HepG2 (cell line): Measurements from ENCODE around the gene SKIC2. TPM values are rescaled to one million over a fixed set of nuclear protein-coding genes. Genes with fewer than 3 reads are reported as not detected.

Experiments used
- ATF4 ChIP-seq, 2 experiments: fragments of 450-650 bp in 1 of 2; sonication (generic) in 1 of 2; formaldehyde crosslinking; IDR thresholded peaks; 2 replicates each; pipeline versions ENCODE4 v1.5.0 to v1.8.0; 2020 to 2022; ENCODE audit warnings: mild to moderate bottlenecking in 1 of 2, missing genetic modification reagents in 1 of 2
- CCDC6 ChIP-seq: sonication (generic); formaldehyde crosslinking; IDR thresholded peaks from 2 replicates; pipeline ENCODE4 v1.8.1; 2022; ENCODE audit warnings: mild to moderate bottlenecking, missing genetic modification reagents, moderate library complexity
- CREB3 ChIP-seq: sonication (generic); formaldehyde crosslinking; IDR thresholded peaks from 2 replicates; pipeline ENCODE4 v1.5.0; 2020; ENCODE audit warnings: missing genetic modification reagents
- EP300 ChIP-seq, 3 experiments: sonication (generic) in 1 of 3; formaldehyde crosslinking in 1 of 3; IDR thresholded peaks; 2 replicates each; pipeline versions ENCODE4 v1.5.1 to v1.6.1; 2011 to 2020; ENCODE audit warnings: low read depth in 2 of 3, low read length in 2 of 3, borderline replicate concordance in 1 of 3, improper control_type of control experiment in 1 of 3, mild to moderate bottlenecking in 1 of 3, missing genetic modification reagents in 1 of 3, moderate library complexity in 1 of 3
- FOXO1 ChIP-seq: sonication (generic); formaldehyde crosslinking; IDR thresholded peaks from 2 replicates; pipeline ENCODE4 v1.4.0; 2020; ENCODE audit warnings: missing genetic modification reagents
- HNF4A ChIP-seq: sonication (generic); formaldehyde crosslinking; IDR thresholded peaks from 2 replicates; pipeline ENCODE4 v1.4.0; 2020; ENCODE audit warnings: missing genetic modification reagents
- KLF11 ChIP-seq: IDR thresholded peaks from 2 replicates; pipeline ENCODE4 v1.6.1; 2016; ENCODE audit warnings: missing compliant biosample characterization
- KMT2A ChIP-seq: sonication (generic); formaldehyde crosslinking; IDR thresholded peaks from 2 replicates; pipeline ENCODE4 v1.4.0; 2020; ENCODE audit warnings: missing genetic modification reagents
- POLR2G ChIP-seq: fragments of 200-400 bp; formaldehyde crosslinking; IDR thresholded peaks from 2 replicates; pipeline ENCODE4 v1.6.1; 2018; ENCODE audit warnings: mild to moderate bottlenecking, low read depth, low read length, moderate library complexity
- RARG ChIP-seq: sonication (generic); formaldehyde crosslinking; IDR thresholded peaks from 2 replicates; pipeline ENCODE4 v1.4.0; 2020; ENCODE audit warnings: low read depth, mild to moderate bottlenecking, missing genetic modification reagents
- RBFOX2 ChIP-seq: fragments of 200-400 bp; formaldehyde crosslinking; IDR thresholded peaks from 2 replicates; pipeline ENCODE4 v1.6.1; 2017; ENCODE audit warnings: low read depth, mild to moderate bottlenecking, low read length
- SALL2 ChIP-seq: sonication (generic); formaldehyde crosslinking; IDR thresholded peaks from 2 replicates; pipeline ENCODE4 v1.8.1; 2023; ENCODE audit warnings: mild to moderate bottlenecking, missing genetic modification reagents, inconsistent platforms
- SRSF1 ChIP-seq: fragments of 200-400 bp; formaldehyde crosslinking; optimal IDR thresholded peaks from 2 replicates; pipeline ENCODE3; 2017; ENCODE audit warnings: mild to moderate bottlenecking, low read depth, low read length, moderate library complexity
- TCF7L2 ChIP-seq: IDR thresholded peaks from 2 replicates; pipeline ENCODE4 v1.6.1; 2011; ENCODE audit warnings: mild to moderate bottlenecking, low read depth, low read length, moderate library complexity
- YEATS4 ChIP-seq: sonication (generic); formaldehyde crosslinking; IDR thresholded peaks from 2 replicates; pipeline ENCODE4 v1.4.0; 2020; ENCODE audit warnings: missing genetic modification reagents, borderline replicate concordance
- ZBTB38 ChIP-seq: sonication (generic); formaldehyde crosslinking; IDR thresholded peaks from 2 replicates; pipeline ENCODE4 v1.5.1; 2020; ENCODE audit warnings: mild to moderate bottlenecking, missing genetic modification reagents
- ZBTB39 ChIP-seq: sonication (generic); formaldehyde crosslinking; IDR thresholded peaks from 2 replicates; pipeline ENCODE4 v1.5.0; 2020; ENCODE audit warnings: missing genetic modification reagents
- ZC3H4 ChIP-seq: sonication (generic); formaldehyde crosslinking; IDR thresholded peaks from 2 replicates; pipeline ENCODE4 v1.4.0; 2020; ENCODE audit warnings: missing genetic modification reagents, borderline replicate concordance
- ZEB1 ChIP-seq: IDR thresholded peaks from 2 replicates; pipeline ENCODE4 v1.6.1; 2012; ENCODE audit warnings: mild to moderate bottlenecking, low read depth, inconsistent platforms; ENCODE audit not compliant: insufficient replicate concordance
- ZFP36L1 ChIP-seq: sonication (generic); formaldehyde crosslinking; IDR thresholded peaks from 2 replicates; pipeline ENCODE4 v1.8.0; 2022; ENCODE audit warnings: mild to moderate bottlenecking, missing genetic modification reagents, moderate library complexity
- ZFX ChIP-seq: sonication (generic); formaldehyde crosslinking; IDR thresholded peaks from 2 replicates; pipeline ENCODE4 v1.4.0; 2020; ENCODE audit warnings: mild to moderate bottlenecking, low read depth, missing genetic modification reagents, moderate library complexity
- ZNF18 ChIP-seq: sonication (generic); formaldehyde crosslinking; IDR thresholded peaks from 2 replicates; pipeline ENCODE4 v1.8.0; 2022; ENCODE audit warnings: mild to moderate bottlenecking, missing genetic modification reagents; ENCODE audit not compliant: insufficient replicate concordance
- ZNF274 ChIP-seq: sonication (generic); formaldehyde crosslinking; IDR thresholded peaks from 2 replicates; pipeline ENCODE4 v1.5.1; 2020; ENCODE audit warnings: mild to moderate bottlenecking, missing genetic modification reagents
- ZNF30 ChIP-seq: sonication (generic); formaldehyde crosslinking; IDR thresholded peaks from 2 replicates; pipeline ENCODE4 v1.5.0; 2020; ENCODE audit warnings: mild to moderate bottlenecking, missing genetic modification reagents
- ZNF484 ChIP-seq: sonication (generic); formaldehyde crosslinking; IDR thresholded peaks from 2 replicates; pipeline ENCODE4 v1.5.1; 2020; ENCODE audit warnings: mild to moderate bottlenecking, low read depth, missing genetic modification reagents, borderline replicate concordance
- ZNF672 ChIP-seq: sonication (generic); formaldehyde crosslinking; IDR thresholded peaks from 2 replicates; pipeline ENCODE4 v1.8.1; 2022; ENCODE audit warnings: missing genetic modification reagents
- polyA plus RNA-seq, 8 experiments: library from polyadenylated mRNA; depleted of rRNA in 3 of 8; stranded (reverse) in 7 of 8; unstranded in 1 of 8; fragments of >200 nt; fragmentation: Illumina TruSeq in 4 of 8; extraction: Trizol in 4 of 8; gene quantifications; 2 replicates each; pipeline versions ENCODE4 v1.2.1 to v1.2.3, GENCODE V29; 2011 to 2016; ENCODE audit warnings: low read depth in 4 of 8, missing spikeins in 1 of 8, mixed read lengths in 1 of 8; ENCODE audit not compliant: insufficient read depth in 1 of 8
- total RNA-seq, 5 experiments: library from RNA; depleted of rRNA; stranded (reverse); fragments of >200 nt; fragmentation: Illumina TruSeq; extraction: Trizol; gene quantifications; 2 replicates each; pipeline ENCODE4 v1.2.3, GENCODE V29; 2016; ENCODE audit warnings: low read depth in 1 of 5

The SKIC2 gene
- total and polyA plus RNA-seq, 2 of the 13 experiments (the other 11 are each of a cell fraction or from before 2014, with no cell fraction given) = 67.1 to 68.4 TPM

- TF ChIP-seq EP300 (IDR thresholded peaks at IDR 0.05; ENCODE audit: low read depth in 2 of 2, low read length in 2 of 2) (no peak), EP300 (CRISPR knock-in tag; IDR thresholded peaks at IDR 0.05; ENCODE audit: borderline replicate concordance) (no peak), ZNF30 (CRISPR knock-in tag) (no peak), ZBTB39 (no peak), ZNF672 (peak; percentile 59; the same call in 1 of the 2 replicates), POLR2G (no peak), RBFOX2 (peak; percentile 72), FOXO1 (CRISPR knock-in tag) (no peak), YEATS4 (CRISPR knock-in tag) (no peak), ZNF18 (CRISPR knock-in tag) (peak; percentile 57), CCDC6 (CRISPR knock-in tag) (no peak), ZC3H4 (CRISPR knock-in tag) (0 out of 2 replicates have a peak, but pooled peaks have one; percentile 52), ZNF484 (no peak), ATF4 (CRISPR knock-in tag; IDR thresholded peaks at IDR 0.05) (no peak), SALL2 (no peak), CREB3 (CRISPR knock-in tag) (0 out of 2 replicates have a peak, but pooled peaks have one; percentile 35), ZEB1 (no peak), ZNF274 (no peak; the same call in 1 of the 2 replicates), HNF4A (CRISPR knock-in tag) (0 out of 2 replicates have a peak, but pooled peaks have one; percentile 26), SRSF1 (no peak), ZFP36L1 (CRISPR knock-in tag) (no peak), TCF7L2 (no peak), RARG (no peak), KMT2A (CRISPR knock-in tag) (no peak), KLF11 (CRISPR knock-in tag) (no peak), ZFX (CRISPR knock-in tag) (no peak), ZBTB38 (peak; percentile 98)
These were observed 11.8 kb upstream of the SKIC2 start (continued) for GRCh38 chr6:31947070-31947675.
